WERI-Rb-1 (cell line): ENCODE measurements around the gene KIF13A.

ENCODE experiments used
- DNase-seq: peaks from one replicate; pipeline ENCODE4 v3.0.0-alpha.2; 2020
- H3K27ac ChIP-seq: fragments of 250-450 bp; sonication (Bioruptor Pico); 2 replicates; pipeline ENCODE4 v1.5.1; 2020; ENCODE audit warnings: mild to moderate bottlenecking, moderate library complexity
- H3K27me3 ChIP-seq: fragments of 250-450 bp; sonication (Bioruptor Pico); 2 replicates; pipeline ENCODE4 v1.5.1; 2021; ENCODE audit warnings: mild to moderate bottlenecking, low read depth, moderate library complexity; ENCODE audit not compliant: insufficient read depth, severe bottlenecking
- H3K36me3 ChIP-seq: fragments of 250-450 bp; sonication (Bioruptor Pico); 2 replicates; pipeline ENCODE4 v1.5.1; 2020; ENCODE audit warnings: mild to moderate bottlenecking, moderate library complexity
- H3K4me3 ChIP-seq: 2 replicates; pipeline ENCODE4 v1.5.1; 2011; ENCODE audit warnings: low read depth, mild to moderate bottlenecking, control low read depth, low read length
- H3K9me3 ChIP-seq: fragments of 250-450 bp; sonication (Bioruptor Pico); 2 replicates; pipeline ENCODE4 v1.5.1; 2021; ENCODE audit warnings: mild to moderate bottlenecking, moderate library complexity; ENCODE audit not compliant: severe bottlenecking
- TF ChIP-seq, protein P1 (sequence below): IDR thresholded peaks from 2 replicates; pipeline ENCODE4 v1.5.1; 2011; ENCODE audit warnings: low read depth, mild to moderate bottlenecking, control low read depth, inconsistent platforms, low read length

Gene KIF13A

DNA sequence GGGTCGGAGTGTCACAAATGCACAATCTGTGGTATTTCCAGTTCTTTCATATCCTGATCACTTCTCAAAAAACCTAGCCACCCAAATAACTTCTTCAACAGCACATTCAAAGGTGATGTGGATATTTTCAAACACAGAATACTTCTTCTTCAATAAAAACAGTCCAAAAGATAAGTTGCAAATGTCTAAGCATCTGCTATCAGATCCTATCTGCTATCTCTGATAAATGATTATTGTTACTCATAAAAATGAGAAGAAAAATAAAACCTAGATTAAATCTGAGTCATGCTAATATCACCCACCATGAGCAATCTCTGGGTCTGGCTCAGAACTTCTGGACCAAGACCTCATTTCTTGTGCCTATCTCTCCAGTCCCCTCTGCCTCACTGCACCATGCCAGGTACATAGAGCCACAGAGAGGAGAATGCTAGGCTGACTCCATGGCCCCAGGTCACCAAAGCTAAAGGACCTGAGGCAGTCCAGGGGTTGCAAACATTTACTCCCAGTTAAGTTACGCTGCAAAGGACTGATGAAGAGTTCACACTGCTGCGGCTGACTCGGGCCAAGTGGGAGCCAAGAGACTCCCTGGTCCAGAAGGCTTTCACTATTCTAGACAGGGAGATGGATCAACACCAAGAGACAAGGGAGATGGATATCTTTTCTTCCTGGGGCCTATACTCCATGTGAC lies 101.4 kb downstream of the KIF13A start:
- peak overlapping the region; percentile 78 for H3K27ac ChIP-seq
- H3K27me3 ChIP-seq: no peaks in the 10 kb centered on the region
- no peak for DNase-seq
- H3K9me3 ChIP-seq: no peaks in the 10 kb centered on the region
- H3K4me3 ChIP-seq: no peak overlapping the region
- H3K36me3 ChIP-seq: peaks cover 4% of the 10 kb centered on the region; the same call in 1 of the 2 replicates
- TF ChIP-seq, protein P1, sequence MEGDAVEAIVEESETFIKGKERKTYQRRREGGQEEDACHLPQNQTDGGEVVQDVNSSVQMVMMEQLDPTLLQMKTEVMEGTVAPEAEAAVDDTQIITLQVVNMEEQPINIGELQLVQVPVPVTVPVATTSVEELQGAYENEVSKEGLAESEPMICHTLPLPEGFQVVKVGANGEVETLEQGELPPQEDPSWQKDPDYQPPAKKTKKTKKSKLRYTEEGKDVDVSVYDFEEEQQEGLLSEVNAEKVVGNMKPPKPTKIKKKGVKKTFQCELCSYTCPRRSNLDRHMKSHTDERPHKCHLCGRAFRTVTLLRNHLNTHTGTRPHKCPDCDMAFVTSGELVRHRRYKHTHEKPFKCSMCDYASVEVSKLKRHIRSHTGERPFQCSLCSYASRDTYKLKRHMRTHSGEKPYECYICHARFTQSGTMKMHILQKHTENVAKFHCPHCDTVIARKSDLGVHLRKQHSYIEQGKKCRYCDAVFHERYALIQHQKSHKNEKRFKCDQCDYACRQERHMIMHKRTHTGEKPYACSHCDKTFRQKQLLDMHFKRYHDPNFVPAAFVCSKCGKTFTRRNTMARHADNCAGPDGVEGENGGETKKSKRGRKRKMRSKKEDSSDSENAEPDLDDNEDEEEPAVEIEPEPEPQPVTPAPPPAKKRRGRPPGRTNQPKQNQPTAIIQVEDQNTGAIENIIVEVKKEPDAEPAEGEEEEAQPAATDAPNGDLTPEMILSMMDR: no peak

DNA sequence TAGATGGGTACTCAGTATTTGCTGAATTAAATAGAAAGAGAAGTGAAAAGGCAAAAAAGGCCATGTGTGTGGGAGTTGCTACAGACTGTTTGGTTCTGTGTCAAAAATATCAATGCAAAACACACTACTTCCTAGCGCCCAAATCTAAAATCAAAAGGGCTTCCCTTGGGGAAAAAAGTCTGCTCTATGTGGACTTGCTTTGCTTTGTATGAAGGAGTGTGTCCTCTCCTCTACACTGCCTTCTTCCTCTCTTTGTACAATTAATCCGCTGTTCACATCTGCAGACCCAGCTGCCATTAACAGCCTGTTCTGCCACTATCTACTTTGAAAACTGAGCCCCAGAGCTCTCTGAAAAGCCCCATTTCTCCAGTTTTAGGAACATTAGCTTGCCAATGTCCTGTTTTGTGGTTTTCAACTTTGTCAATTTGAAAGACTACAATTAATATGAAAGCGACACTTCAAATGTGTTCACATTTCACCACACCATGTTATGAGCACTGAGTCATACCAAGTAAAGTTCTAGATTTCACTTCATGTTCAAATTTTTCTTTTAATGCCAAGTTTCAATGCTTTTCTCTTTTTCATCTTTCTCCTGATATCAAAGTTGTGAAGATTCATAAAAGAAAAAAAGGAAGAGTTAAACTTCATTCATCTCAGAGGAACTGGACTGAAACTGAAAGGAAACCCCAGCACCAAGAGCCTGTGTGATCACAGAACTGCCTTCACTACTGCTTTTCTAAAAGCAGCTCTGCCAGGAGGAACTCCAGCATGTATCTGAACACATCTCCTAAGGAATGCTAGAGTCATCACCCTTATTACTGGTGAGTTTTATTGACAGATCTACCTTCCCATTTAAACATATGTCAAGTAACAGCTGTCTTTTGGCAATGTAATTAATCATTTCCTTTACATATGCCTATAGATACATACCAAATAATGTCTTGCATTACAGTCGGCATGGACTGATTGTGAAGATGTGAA lies 102.6 kb downstream of the KIF13A start:
- no peak overlapping the region for H3K27ac ChIP-seq
- H3K4me3 ChIP-seq: no peak overlapping the region

DNA sequence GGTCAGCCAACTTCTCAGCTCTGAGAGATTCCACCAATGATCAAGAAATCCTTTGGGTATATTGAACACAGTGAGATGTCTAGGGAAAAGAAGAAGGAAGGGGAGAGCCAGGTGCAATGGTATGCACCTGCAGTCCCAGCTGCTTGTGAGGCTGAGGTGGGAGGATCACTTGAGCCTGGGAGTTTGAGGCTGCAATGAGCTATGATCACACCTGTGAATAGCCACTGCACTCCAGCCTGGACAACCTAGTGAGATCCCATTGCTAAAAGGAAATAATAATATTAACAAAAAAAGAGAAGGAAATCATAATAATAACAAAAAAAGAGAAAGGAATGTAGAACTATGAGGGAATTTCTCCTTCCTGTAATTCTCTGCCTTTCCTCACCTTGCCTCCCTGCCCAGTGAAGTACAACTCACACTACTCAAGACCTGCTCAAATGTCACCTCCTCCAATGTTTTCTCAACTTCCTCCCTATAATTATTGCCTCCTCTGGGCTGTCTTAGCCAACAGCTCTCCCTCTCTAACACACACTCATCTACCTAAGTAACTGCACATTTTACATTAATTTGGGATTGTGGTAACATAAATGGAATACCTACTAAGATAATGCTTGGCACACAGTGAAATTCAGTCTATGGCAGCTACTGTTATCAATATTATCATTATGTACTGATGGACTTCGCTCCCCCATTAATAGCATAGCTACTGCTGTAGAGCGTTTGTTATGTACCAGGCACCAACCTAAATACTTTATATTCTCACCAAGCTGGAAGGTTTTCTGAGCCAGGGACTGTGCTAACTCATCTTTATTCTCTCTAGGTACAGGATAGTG lies 103.6 kb downstream of the KIF13A start:
- no peak overlapping the region for H3K4me3 ChIP-seq
- TF ChIP-seq, protein P1: no peak
- H3K36me3 ChIP-seq: peaks cover 4% of the 10 kb centered on the region; the same call in 1 of the 2 replicates
- H3K27ac ChIP-seq: no peak overlapping the region
- H3K27me3 ChIP-seq: no peaks in the 10 kb centered on the region
- DNase-seq: no peak
- no peaks in the 10 kb centered on the region for H3K9me3 ChIP-seq

More for the DNA sequence above, 102.6 kb downstream of the KIF13A start:
- peaks cover 4% of the 10 kb centered on the region; the same call in 1 of the 2 replicates for H3K36me3 ChIP-seq
- TF ChIP-seq, protein P1: no peak
- no peaks in the 10 kb centered on the region for H3K27me3 ChIP-seq
- H3K9me3 ChIP-seq: no peaks in the 10 kb centered on the region
- no peak for DNase-seq

DNA sequence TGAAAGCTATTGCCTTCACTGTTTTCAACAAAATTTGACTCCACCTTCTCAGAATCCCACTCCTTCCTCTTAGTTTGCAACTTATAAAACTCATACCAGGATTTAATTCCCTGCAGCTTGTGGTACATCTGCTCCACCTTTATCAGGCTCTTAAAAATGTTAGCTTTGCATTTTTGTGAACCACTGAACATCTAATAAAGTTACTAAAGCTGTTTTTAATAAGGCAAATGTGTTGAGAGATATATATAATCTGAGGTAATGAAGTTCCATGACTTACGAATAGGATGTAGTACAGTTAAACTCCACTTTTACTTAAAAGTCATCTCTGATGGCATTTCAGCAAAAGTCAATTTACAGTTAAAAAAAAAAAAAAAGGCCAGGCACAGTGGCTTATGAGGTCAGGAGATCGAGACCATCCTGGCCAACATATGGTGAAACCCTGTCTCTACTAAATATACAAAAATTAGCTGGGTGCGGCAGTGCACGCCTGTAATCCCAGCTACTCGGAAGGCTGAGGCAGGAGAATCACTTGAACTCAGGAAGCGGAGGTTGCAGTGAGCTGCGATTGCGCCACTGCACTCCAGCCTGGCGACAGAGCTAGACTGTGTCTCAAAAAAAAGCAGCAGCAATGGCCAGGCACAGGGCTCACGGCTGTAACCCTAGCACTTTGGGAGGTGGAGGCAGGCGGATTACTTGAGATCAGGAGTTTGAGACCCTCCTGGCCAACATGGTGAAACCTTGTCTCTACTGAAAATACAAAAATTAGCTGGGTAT lies 106.2 kb downstream of the KIF13A start:
- TF ChIP-seq, protein P1: no peak
- no peak overlapping the region for H3K4me3 ChIP-seq
- no peak overlapping the region for H3K27ac ChIP-seq
- H3K27me3 ChIP-seq: no peaks in the 10 kb centered on the region
- no peaks in the 10 kb centered on the region for H3K9me3 ChIP-seq
- no peak for DNase-seq
- H3K36me3 ChIP-seq: peaks cover 3% of the 10 kb centered on the region; the same call in 1 of the 2 replicates

DNA sequence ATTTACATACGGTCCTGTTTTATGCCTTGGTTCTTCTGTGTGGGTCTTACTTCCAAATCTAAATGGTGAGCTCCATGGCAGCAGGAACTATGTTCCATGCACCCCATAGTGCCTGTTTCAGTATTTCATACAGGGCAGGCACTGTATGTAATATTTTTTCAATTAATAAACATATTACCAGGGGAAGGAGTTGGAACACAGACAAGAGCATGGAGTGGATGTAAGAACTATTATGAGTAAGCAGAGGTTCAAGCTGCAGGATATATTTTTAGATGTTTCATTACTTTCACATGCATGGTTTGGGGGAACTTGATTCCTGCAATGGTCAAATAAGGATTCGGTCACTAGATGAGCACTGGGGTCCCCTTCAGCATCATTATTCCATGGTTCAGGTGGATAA lies 108.3 kb downstream of the KIF13A start:
- H3K36me3 ChIP-seq: no peaks in the 10 kb centered on the region
- H3K27me3 ChIP-seq: no peaks in the 10 kb centered on the region
- no peak overlapping the region for H3K4me3 ChIP-seq
- no peak overlapping the region for H3K27ac ChIP-seq
- TF ChIP-seq, protein P1: no peak
- no peaks in the 10 kb centered on the region for H3K9me3 ChIP-seq
- DNase-seq: no peak
